Activated CD4-positive, CD25-positive, alpha-beta regulatory T cell (primary cell): ENCODE results near the gene FGFR4.

Source experiments
- DNase-seq, 4 experiments: peaks; one replicate each; lab custom pipeline; 2025; lab: John Stamatoyannopoulos, UW

The FGFR4 gene

DNA sequence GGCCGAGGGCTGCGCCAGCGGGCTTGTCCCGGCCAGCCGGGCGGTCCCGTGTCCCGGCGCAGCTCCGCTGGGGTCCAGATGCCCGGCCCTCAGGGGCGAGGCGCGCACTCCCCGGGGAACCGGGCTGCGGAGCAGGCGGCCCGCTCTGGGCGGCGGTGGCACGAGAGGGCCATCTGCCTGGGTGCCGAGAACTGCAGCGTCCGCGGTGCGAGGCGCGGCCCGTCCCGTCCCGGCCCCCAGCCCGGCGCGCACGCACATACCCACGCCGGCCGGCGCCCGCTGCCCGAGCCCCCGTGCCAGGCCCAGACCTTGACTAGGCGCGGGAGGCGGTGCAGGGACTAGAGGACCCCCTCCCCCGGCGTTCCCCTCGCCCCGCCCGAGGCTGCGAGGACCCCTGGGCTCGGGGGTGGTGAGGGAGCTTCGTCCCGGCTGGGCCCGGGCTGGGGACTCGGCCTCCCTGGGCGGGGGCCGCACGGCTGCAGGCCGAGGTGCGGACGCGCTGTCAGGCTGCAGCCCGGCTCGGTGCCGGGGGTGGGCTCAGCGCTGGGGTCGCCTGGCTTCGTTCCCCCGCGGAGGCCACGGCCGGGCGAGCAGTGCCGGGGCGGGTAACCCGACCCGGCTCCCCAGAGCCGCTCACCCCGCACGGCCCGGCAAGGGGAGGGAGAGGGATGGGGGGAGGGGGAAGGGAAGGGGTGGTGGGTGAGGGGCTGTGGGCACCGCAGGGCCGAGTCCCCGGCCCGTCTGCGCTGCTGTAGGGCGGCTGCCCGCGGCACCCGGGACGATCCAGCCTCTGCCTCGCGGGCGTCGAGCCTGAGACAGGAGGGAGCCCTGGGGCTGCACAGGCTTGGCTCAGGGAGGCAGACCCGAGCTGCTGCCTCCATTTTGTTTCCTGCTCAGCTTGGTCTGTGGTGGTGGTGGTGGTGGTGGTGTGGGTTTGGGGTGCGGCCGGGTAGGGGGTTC is 45.7 kb downstream of the FGFR4 start:
- peak in 1 of 4 experiments; percentile 40 for DNase-seq

DNA sequence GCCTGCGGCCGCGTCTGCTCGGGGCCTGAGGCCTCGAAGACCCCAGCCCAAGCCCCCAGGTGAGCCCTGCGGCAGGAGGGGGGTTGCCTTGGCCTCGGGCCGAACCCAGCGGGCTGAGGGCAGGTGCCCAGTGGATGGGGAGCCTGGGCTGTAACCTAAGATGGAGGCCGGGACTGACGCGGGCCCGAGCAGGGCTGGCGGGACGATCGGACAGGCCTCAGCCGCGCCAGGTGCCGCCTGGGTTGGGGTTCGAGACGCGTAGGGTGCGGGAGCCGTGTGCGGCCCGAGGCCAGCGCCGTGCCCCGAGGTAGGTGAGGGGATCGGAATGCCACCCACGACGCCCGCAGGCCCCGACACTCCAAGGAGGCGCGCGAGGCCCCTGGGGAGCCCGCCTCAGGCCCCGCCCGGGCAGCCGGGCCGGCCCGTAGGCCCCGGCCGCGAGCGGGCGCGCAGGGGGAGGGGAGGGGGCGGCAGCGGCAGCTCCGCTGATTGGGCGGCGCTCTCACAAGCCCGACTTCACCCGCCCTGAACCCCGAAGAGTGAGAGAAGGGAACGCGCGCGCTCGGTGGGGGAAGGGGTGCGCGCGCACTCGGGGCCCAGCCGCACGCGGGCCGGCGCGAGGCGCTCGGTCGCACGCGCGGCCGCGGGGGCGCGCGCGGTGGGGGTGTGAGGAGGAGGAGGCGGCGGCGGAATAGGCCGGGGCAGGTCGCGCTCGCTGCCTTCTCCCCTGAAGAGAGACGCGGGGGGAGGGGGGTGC is 46.6 kb downstream of the FGFR4 start, which contains the start of gene NSD1:
TSS of gene NSD1 (plus strand) at position 678 of the 757 bp plus-strand sequence. CDS start 1,331 bp downstream, outside the sequence.
- DNase-seq = peak; percentile 75 to 92 (median 84)

DNA sequence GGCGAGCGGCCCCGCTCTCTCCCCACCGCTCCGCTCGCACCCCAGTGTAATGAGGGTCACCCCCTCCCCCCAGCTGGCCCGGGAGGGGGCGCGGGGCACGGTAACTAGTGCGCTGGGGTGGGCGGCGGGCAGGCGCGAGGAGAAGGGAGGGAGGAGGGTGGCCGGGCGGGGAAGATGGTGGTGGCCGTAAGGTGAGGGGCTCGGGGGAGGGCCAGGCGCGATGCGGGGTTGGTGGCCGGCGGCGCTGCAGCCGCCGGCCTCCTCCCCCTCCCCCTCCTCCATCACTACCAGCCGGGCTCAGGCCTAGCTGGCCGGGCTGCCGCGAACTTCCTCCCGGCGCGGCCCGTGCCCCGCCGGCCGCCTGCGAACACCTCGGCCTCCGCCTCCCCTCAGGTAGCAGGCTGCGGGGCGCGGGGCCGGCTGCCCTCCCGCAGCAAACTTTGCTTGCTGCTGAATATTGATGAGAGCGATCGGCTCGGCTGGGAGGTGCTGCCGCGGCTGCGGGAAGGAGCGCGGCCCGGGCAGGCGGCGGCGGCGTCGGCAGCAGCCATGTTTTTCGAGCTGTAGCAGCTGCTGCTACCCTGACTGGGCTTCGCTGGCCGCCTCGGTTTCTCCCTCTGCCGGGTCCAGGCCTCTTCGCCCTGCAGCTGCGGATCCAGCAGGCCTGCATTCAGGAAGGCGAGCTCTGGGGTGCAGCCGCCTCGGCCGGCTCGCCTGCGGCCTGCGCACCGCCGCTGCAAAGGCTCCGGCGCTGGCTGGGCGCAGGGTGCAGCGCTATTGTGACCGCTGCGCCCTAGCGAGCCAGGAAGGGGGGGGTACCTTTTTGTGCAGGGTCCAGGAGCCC is 47.4 kb downstream of the FGFR4 start:
- DNase-seq = peak; percentile 32 to 48 (median 36)

DNA sequence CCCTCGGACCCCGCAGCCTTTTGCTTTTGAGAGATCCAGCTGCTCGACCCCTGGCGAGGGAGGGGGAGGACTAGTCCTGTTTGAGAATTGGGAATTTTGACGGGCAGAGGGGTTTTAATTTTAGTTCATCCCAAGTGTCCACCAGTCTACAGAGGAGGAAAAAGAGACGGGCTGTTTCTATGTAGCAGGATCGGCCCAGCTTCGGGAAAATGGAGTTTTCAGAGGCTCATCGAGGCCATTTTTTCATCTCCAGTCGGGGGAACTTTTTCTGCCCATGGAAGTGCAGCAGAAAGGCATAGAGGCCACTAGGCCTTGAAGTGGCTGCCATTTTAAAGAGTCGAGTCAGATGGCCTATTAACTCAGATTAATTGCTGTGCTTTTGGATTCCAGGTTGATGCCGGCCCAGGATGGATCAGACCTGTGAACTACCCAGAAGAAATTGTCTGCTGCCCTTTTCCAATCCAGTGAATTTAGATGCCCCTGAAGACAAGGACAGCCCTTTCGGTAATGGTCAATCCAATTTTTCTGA is 48.0 kb downstream of the FGFR4 start:
- DNase-seq = no peak

- no peak for DNase-seq
Observed at GRCh38 chr5:177140312-177140711, 53.6 kb downstream of the FGFR4 start.

- DNase-seq = no peak
Observed at GRCh38 chr5:177141496-177141895, 54.8 kb downstream of the FGFR4 start.

DNA sequence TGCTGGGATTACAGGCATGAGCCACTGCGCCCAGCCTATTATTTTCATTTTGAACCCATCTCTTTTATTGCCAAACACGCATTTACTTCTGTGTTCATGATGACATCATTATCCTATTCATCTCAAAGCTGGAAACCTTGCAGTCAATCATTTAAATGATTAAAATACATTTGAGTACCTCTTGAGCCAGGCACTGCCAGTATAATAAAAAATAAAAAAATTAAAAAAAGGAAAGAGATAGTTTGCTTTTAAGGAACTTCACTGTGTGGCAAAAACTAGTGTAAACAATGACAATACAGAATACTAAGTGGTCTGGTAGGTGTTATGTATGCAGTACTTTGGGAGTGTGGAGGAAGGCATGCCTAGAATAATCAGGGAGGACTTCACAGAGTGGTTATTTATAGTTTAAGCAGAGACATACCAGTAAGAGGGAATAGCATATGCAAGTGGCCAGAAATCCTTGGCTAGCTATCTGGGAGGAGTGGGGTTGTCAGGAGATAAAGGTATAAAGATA is 55.4 kb downstream of the FGFR4 start:
- no peak for DNase-seq

GRCh38 chr5:177142778-177143177 is 56.1 kb downstream of the FGFR4 start:
- no peak for DNase-seq

DNA sequence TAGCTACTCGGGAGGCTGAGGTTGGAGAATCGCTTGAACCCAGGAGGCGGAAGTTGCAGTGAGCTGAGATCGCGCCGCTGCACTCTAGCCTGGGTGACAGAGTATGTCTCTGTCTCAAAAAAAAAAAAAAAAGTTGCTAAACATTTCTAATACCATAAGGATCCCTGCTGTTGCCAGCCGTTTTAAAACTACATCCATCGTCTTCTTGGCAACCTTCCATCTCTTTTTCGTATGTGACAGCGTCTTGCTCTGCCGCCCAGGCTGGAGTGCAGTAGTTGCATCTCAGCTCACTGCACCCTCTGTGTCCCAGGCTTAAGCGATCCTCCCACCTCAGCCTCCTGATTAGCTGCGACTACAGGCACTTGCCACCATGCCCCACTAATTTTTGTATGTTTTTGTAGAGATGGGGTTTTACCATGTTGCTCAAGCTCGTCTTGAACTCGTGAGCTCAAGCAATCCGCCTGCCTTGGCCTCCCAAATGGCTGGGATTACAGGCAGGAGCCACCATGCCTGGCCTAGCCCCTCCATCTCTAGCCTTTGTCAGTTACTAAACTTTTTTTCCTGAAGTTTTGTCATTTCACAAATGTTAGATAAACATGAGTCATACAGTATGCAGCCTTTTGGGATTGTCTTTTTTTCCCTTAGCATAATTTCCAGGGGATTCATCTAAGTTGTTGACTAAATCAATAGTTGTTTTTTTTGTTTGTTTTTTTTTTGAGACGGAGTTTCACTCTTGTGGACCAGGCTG is 60.4 kb downstream of the FGFR4 start:
- DNase-seq = no peak
